Lung (tissue), 12 donors: ENCODE data around the gene SMTNL2. TPM values are rescaled to one million over a fixed set of nuclear protein-coding genes. Genes with fewer than 3 reads are reported as not detected.
"Not testable (repeated sequence)": the region's sequence is repeated elsewhere in the genome, so short reads cannot be mapped to it uniquely, and the experiment has no call there.

ENCODE experiments used
- ATAC-seq: fragments of 200-7000 bp; cut with Tn5 transposase; one replicate; pipeline ENCODE4 v1.9.1; 2020; ENCODE audit warnings: moderate number of reproducible peaks; ENCODE audit not compliant: insufficient read depth, low FRiP score
- DNase-seq, 3 donors: peaks; one replicate each; pipeline ENCODE4 v3.0.0-alpha.2; 2013 to 2017
- H3K27ac ChIP-seq, 2 donors: one replicate each; pipeline ENCODE4 v1.5.1; 2013; ENCODE audit warnings: mild to moderate bottlenecking in 2 of 2, moderate library complexity in 2 of 2, control low read depth in 1 of 2, inconsistent platforms in 1 of 2, low read depth in 1 of 2, low read length in 1 of 2
- H3K27me3 ChIP-seq, 3 donors: one replicate each; pipeline ENCODE4 v1.5.1; 2013; ENCODE audit warnings: low read length in 2 of 3; ENCODE audit not compliant: control insufficient read depth in 3 of 3, insufficient read depth in 3 of 3
- H3K36me3 ChIP-seq, 4 donors: one replicate each; pipeline ENCODE4 v1.5.1; 2013; ENCODE audit warnings: low read length in 4 of 4, mild to moderate bottlenecking in 1 of 4, moderate library complexity in 1 of 4; ENCODE audit not compliant: control insufficient read depth in 4 of 4, insufficient read depth in 4 of 4
- H3K4me1 ChIP-seq, 5 donors: one replicate each; pipeline ENCODE4 v1.5.1; 2013; ENCODE audit warnings: low read length in 5 of 5, mild to moderate bottlenecking in 2 of 5, moderate library complexity in 1 of 5; ENCODE audit not compliant: control insufficient read depth in 5 of 5, insufficient read depth in 5 of 5
- H3K4me3 ChIP-seq: one replicate; pipeline ENCODE4 v1.5.1; 2013; ENCODE audit warnings: mild to moderate bottlenecking, control low read depth, moderate library complexity
- H3K9ac ChIP-seq, 2 donors: one replicate each; pipeline ENCODE4 v1.5.1; 2013; ENCODE audit warnings: low read length in 2 of 2, control low read depth in 1 of 2; ENCODE audit not compliant: insufficient read depth in 1 of 2
- H3K9me3 ChIP-seq, 4 donors: one replicate each; pipeline ENCODE4 v1.5.1; 2013; ENCODE audit warnings: low read length in 3 of 4, mild to moderate bottlenecking in 1 of 4, moderate library complexity in 1 of 4; ENCODE audit not compliant: control insufficient read depth in 4 of 4, insufficient read depth in 3 of 4
- CTCF ChIP-seq: IDR thresholded peaks from 2 replicates; pipeline ENCODE4 v1.5.1; 2012; ENCODE audit warnings: mild to moderate bottlenecking; ENCODE audit errors: control extremely low read depth, extremely low read depth
- WGBS, 2 donors: extraction: QIAGEN DNeasy Blood & Tissue Kit; methylation state at CpG; one replicate each; pipeline ENCODE4 v1.1.7; 2013; 5-methylcytosine and 5-hydroxymethylcytosine counted together
- polyA plus RNA-seq, 2 donors: library from polyadenylated mRNA; stranded (reverse); fragments of 200-250 nt; gene quantifications; one replicate each; pipeline ENCODE4 v1.2.1, GENCODE V29; 2013
- total RNA-seq, 2 donors: library from RNA; depleted of rRNA in 1 of 2; stranded (reverse); fragments of >200 nt in 1 of 2; gene quantifications; one replicate each; pipeline ENCODE4 v1.2.1, GENCODE V29; 2014 to 2021
- donor health status: control.
- donor health status: control.
- donor health status: Bipolar disorder and iron deficiency.
- donor health status: healthy.
- donor health status: DM: yes; HTN: yes; CAD: no.

The SMTNL2 gene
- total and polyA plus RNA-seq, 4 donors = 1.5 to 18.1 (median 6.9) TPM

DNA sequence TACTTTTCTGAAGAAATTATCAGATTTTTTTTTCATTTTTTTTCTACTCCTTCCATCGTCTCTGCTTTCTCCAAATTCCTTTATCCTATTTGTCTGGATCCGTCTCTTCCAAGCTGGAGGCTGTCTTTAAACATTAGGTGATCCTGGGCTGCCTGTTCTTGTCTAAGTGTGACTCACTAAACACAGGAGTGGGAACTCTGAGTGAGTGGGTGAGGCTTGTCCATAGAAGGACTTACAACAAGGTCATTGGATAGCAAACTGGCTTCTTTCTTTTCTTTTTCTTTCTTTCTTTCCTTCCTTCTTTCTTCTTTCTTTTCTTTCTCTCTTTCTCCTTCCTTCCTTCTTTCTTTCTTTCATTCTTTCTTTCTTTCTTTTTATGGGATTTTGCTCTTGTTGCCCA, 38.9 kb downstream of the SMTNL2 start:
- no peak overlapping the region for H3K27ac ChIP-seq
- H3K9ac ChIP-seq = no peak overlapping the region
- TF ChIP-seq CTCF = no peak
- H3K4me3 ChIP-seq = no peak overlapping the region
- ATAC-seq (no peak), DNase-seq (no peak)
- no peaks in the 10 kb centered on the region for H3K27me3 ChIP-seq
- 79 to 92% methylated on average over 2 of the region's 2 CpGs for WGBS, 2 donors
- no peaks in the 10 kb centered on the region for H3K36me3 ChIP-seq
- peaks cover 0 to 3% (median 0%) of the 10 kb centered on the region in 4 donors for H3K9me3 ChIP-seq
- peaks cover 0 to 18% (median 2%) of the 10 kb centered on the region in 5 donors for H3K4me1 ChIP-seq

- H3K36me3 ChIP-seq, H3K27me3 ChIP-seq, H3K9ac ChIP-seq, H3K4me3 ChIP-seq, ATAC-seq, DNase-seq, H3K27ac ChIP-seq, H3K9me3 ChIP-seq: not testable (repeated sequence)
- H3K4me1 ChIP-seq = peaks cover 0 to 18% (median 2%) of the 10 kb centered on the region in 5 donors
- WGBS, 2 donors = 53 to 65% methylated on average over 3 of the region's 3 CpGs
Observed at GRCh38 chr17:4624451-4624911, 40.2 kb downstream of the SMTNL2 start.

- Histone ChIP-seq H3K9me3 (peaks cover 0 to 3% (median 0%) of the 10 kb centered on the region in 4 donors), H3K36me3 (no peaks in the 10 kb centered on the region), H3K27ac (no peak overlapping the region), H3K9ac (no peak overlapping the region), H3K27me3 (no peaks in the 10 kb centered on the region), H3K4me1 (peaks cover 0 to 18% (median 2%) of the 10 kb centered on the region in 5 donors), H3K4me3 (no peak overlapping the region)
- no peak for TF ChIP-seq CTCF
- ATAC-seq (no peak), DNase-seq (peak; percentile 43 to 83 (median 67))
- 78 to 90% methylated on average over 12 of the region's 12 CpGs for WGBS, 2 donors
Observed at GRCh38 chr17:4625181-4625617, 40.9 kb downstream of the SMTNL2 start.

DNA sequence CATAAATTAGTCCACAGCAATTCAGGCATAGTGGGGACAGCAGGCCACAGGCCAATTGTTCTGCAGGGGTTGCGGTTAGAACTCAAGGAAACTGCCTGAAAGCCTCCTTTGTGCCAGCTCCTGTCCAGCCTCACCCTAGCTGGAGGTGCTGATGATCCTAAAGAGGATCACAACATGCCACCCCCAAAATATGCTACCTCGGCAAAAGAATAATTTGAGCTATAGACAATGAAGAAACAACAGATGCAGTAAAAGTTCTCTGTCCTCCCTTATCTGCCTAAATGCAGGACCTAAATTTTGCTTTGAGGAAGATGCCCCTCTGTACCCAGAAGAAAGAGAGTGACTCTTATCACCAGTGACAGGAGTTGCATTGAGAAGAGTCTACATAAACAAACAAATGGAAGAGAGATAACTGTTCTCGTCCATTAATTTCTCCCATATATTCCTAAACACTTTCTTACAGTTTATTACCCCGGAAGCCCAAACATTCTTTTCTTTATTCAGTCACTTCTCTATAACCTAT, 42.5 kb downstream of the SMTNL2 start:
- 73 to 82% methylated on average over 4 of the region's 4 CpGs for WGBS, 2 donors
- Histone ChIP-seq H3K4me1 (peaks cover 0 to 18% (median 2%) of the 10 kb centered on the region in 5 donors), H3K36me3 (no peaks in the 10 kb centered on the region), H3K27ac (no peak overlapping the region), H3K4me3 (no peak overlapping the region), H3K27me3 (no peaks in the 10 kb centered on the region), H3K9me3 (peaks cover 0 to 5% (median 0%) of the 10 kb centered on the region in 4 donors), H3K9ac (no peak overlapping the region)
- no peak for DNase-seq
- TF ChIP-seq CTCF = no peak
- no peak for ATAC-seq
